ENCODE results near the gene BTAF1.
"Not testable (repeated sequence)": the region's sequence is repeated elsewhere in the genome, so short reads cannot be mapped to it uniquely, and the experiment has no call there.

BTAF1 gene

GRCh38 chr10:92003258-92003657, 79.7 kb downstream of the BTAF1 start:
- TF ChIP-seq CTCF (IDR thresholded peaks at IDR 0.05; ENCODE audit: extremely low read depth, missing control alignments), result no peak
- no peak for DNase-seq (ENCODE audit: low spot score)

- DNase-seq (ENCODE audit: low spot score), result no peak
- no peak for TF ChIP-seq CTCF (IDR thresholded peaks at IDR 0.05; ENCODE audit: extremely low read depth, missing control alignments)
Observed at GRCh38 chr10:92005978-92006377, 82.4 kb downstream of the BTAF1 start.

- no peak for DNase-seq (ENCODE audit: low spot score)
- TF ChIP-seq CTCF (IDR thresholded peaks at IDR 0.05; ENCODE audit: extremely low read depth, missing control alignments), result no peak
Observed at GRCh38 chr10:92009445-92009844, 85.9 kb downstream of the BTAF1 start.

- no peak for TF ChIP-seq CTCF (IDR thresholded peaks at IDR 0.05; ENCODE audit: extremely low read depth, missing control alignments)
- DNase-seq (ENCODE audit: low spot score), result no peak
Observed at GRCh38 chr10:92010047-92010735, 86.6 kb downstream of the BTAF1 start.

- no peak for TF ChIP-seq CTCF (IDR thresholded peaks at IDR 0.05; ENCODE audit: extremely low read depth, missing control alignments)
- peak; percentile 18 for DNase-seq (ENCODE audit: low spot score)
Observed at GRCh38 chr10:92011560-92012214, 88.1 kb downstream of the BTAF1 start.

- DNase-seq (ENCODE audit: low spot score), result no peak
- TF ChIP-seq CTCF (IDR thresholded peaks at IDR 0.05; ENCODE audit: extremely low read depth, missing control alignments), result no peak
Observed at GRCh38 chr10:92014620-92015019, 91.0 kb downstream of the BTAF1 start.

- no peak for TF ChIP-seq CTCF (IDR thresholded peaks at IDR 0.05; ENCODE audit: extremely low read depth, missing control alignments)
- no peak for DNase-seq (ENCODE audit: low spot score)
Observed at GRCh38 chr10:92024700-92025099, 101.1 kb downstream of the BTAF1 start.

GRCh38 chr10:92025340-92025739, 101.8 kb downstream of the BTAF1 start:
- DNase-seq (ENCODE audit: low spot score), result not testable (repeated sequence)
